Pancreas (tissue), 10 donors: ENCODE data around the gene C3orf52. TPM values are rescaled to one million over a fixed set of nuclear protein-coding genes. Genes with fewer than 3 reads are reported as not detected.

Source experiments
- ATAC-seq, 4 donors: fragments of 200-7000 bp; cut with Tn5 transposase; one replicate each; pipeline versions ENCODE4 v1.8.0 to v1.9.1; 2020; ENCODE audit warnings: mild to moderate bottlenecking in 4 of 4, moderate library complexity in 4 of 4
- DNase-seq, 6 donors: peaks; one replicate each; pipeline ENCODE4 v3.0.0-alpha.2; 2020
- FAIRE-seq: peaks from 2 replicates; lab custom pipeline; 2012; peaks lifted over from hg19 to GRCh38; lab: Jason Lieb, UNC
- H3K27ac ChIP-seq, 4 donors: fragments of 200-600 bp; sonication (generic); 1 replicate in 3 of 4; 2 replicates in 1 of 4; pipeline versions ENCODE4 v1.5.0 to v1.8.0; 2020
- H3K27me3 ChIP-seq, 4 donors: fragments of 200-600 bp; one replicate each; pipeline ENCODE4 v1.8.0; 2021
- H3K36me3 ChIP-seq, 3 donors: fragments of 200-600 bp; sonication (generic) in 1 of 3; one replicate each; pipeline versions ENCODE4 v1.5.0 to v1.8.0; 2020 to 2021
- H3K4me1 ChIP-seq, 3 donors: fragments of 200-600 bp; one replicate each; pipeline ENCODE4 v1.8.0; 2021
- H3K4me3 ChIP-seq, 4 donors: fragments of 200-600 bp; sonication (generic) in 2 of 4; one replicate each; pipeline versions ENCODE4 v1.5.0 to v1.8.0; 2020 to 2021
- H3K9me3 ChIP-seq, 4 donors: fragments of 200-600 bp; one replicate each; pipeline ENCODE4 v1.8.0; 2021
- WGBS, 2 donors: extraction: QIAGEN DNeasy Blood & Tissue Kit; methylation state at CpG; one replicate each; pipeline ENCODE4 v1.1.7; 2013; 5-methylcytosine and 5-hydroxymethylcytosine counted together
- intact Hi-C, 3 donors: fragments of 100-400 bp; cut with DNase I; formaldehyde crosslinking; loops; one replicate each; pipeline versions ENCODE4 v1.11.1 to v1.14.2; 2022
- polyA plus RNA-seq, 2 donors: library from polyadenylated mRNA; stranded (reverse); fragments of 200-250 nt; gene quantifications; one replicate each; pipeline ENCODE4 v1.2.3, GENCODE V29; 2013
- total RNA-seq, 6 donors: library from RNA; stranded (reverse); fragmentation: NEBNext Ultra II Directional in 4 of 6; extraction: Animal tissue kit (Norgen Biotek cat#: 25700) in 4 of 6; gene quantifications; one replicate each; pipeline versions ENCODE4 v1.2.1 to v1.2.4, GENCODE V29; 2021 to 2023
- TF ChIP-seq, protein P1 (sequence below), 4 donors: fragments of 200-600 bp; sonication (generic) in 3 of 4; IDR thresholded peaks; one replicate each; pipeline versions ENCODE4 v1.5.0 to v1.8.0; 2021; ENCODE audit warnings: antibody characterized with exemption in 4 of 4
- donor health status: healthy with polysubstance abuse.
- donor health status: DM: no; HTN: no; CAD: no; lungs with moderate emphysema.
- donor health status: DM: no; HTN: no; CAD: no.
- donor health status: control.
- donor health status: control.
- donor health status: Bipolar disorder and iron deficiency.
- donor health status: DM: yes; HTN: yes; CAD: no.
- donor health status: DM: no; HTN: no; CAD: no.
- donor health status: DM: no; HTN: no; CAD: no.
- donor health status: DM: yes; HTN: yes; CAD: no.

The C3orf52 gene
- total and polyA plus RNA-seq, 8 donors, result 9.7 to 51.7 (median 21.4) TPM

DNA sequence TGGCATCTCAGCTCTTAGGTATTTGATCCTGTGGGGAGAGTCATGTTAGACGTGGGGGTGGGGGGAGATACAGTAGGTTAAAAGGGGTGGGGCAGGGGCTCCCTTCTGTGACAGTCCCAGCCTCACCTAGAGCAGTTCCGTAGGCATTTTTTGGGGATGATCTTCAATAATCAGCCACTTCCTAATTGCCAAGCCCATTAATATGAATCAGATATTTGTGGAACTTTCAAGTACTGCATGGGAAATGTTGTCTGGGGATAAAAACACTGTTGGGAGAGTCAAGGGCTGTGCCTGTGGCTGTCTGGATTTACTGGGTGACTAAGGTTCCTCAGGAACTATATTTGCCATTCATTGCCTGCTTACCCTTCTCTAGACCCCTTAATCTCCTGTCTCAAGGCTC lies 9.5 kb downstream of the C3orf52 start:
- ATAC-seq (no peak), DNase-seq (no peak), FAIRE-seq (no peak)
- WGBS, 2 donors, result 34 to 49% methylated on average over 2 of the region's 2 CpGs
- intact Hi-C loops, result no loop called here
- Histone ChIP-seq H3K27me3 (no peaks in the 10 kb centered on the region), H3K36me3 (no peaks in the 10 kb centered on the region), H3K4me1 (peaks cover 3 to 45% (median 16%) of the 10 kb centered on the region in 3 donors), H3K27ac (no peak overlapping the region), H3K9me3 (no peaks in the 10 kb centered on the region), H3K4me3 (no peak overlapping the region)
- TF ChIP-seq, protein P1, sequence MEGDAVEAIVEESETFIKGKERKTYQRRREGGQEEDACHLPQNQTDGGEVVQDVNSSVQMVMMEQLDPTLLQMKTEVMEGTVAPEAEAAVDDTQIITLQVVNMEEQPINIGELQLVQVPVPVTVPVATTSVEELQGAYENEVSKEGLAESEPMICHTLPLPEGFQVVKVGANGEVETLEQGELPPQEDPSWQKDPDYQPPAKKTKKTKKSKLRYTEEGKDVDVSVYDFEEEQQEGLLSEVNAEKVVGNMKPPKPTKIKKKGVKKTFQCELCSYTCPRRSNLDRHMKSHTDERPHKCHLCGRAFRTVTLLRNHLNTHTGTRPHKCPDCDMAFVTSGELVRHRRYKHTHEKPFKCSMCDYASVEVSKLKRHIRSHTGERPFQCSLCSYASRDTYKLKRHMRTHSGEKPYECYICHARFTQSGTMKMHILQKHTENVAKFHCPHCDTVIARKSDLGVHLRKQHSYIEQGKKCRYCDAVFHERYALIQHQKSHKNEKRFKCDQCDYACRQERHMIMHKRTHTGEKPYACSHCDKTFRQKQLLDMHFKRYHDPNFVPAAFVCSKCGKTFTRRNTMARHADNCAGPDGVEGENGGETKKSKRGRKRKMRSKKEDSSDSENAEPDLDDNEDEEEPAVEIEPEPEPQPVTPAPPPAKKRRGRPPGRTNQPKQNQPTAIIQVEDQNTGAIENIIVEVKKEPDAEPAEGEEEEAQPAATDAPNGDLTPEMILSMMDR (IDR thresholded peaks at IDR 0.05), result no peak

DNA sequence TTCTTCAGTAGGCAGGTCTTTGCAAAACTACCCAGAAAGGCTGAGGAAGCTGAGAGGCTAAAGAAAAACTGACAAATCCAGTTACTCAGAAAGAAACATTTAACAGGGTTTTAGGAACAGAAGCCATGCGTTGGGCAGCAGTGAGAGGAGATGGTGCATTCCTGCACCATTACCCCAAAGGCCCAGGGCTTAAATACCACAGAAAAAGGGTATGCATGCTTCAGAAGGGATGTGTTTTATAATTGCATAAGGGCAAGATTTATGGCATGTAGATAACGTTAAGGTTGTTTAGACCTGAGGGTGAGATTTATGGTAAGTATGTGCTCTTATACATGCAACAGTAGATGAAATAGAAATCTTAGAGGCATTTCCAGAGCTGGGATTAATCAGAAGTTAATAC lies 10.0 kb downstream of the C3orf52 start:
- H3K4me1 ChIP-seq, result peaks cover 3 to 43% (median 16%) of the 10 kb centered on the region in 3 donors
- DNase-seq (no peak), FAIRE-seq (no peak), ATAC-seq (no peak)
- H3K4me3 ChIP-seq, result no peak overlapping the region
- no peaks in the 10 kb centered on the region for H3K9me3 ChIP-seq
- no peaks in the 10 kb centered on the region for H3K36me3 ChIP-seq
- H3K27ac ChIP-seq, result no peak overlapping the region
- TF ChIP-seq, protein P1 (IDR thresholded peaks at IDR 0.05), result no peak
- no peaks in the 10 kb centered on the region for H3K27me3 ChIP-seq
- intact Hi-C loops, result no loop called here
- 82% methylated on average over 2 of the region's 2 CpGs for WGBS, 2 donors

DNA sequence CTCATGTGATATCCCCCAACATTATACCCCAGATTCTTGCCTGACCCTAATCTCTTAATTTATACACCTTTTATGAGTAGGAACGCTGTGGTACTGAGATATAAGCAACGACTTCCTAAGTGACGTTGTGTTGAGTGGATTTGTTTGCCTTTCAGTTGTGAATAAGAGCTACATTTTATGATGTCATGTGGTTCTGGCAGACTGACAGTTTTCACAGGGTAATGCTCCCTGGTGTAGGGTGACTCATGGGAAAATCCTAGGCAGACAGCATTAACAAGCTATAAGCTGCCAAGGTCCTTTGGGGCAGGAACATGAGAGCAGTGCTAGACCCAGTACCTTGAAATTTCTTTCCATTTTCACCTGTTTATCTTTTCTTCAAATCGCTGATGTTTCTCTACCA lies 11.2 kb downstream of the C3orf52 start:
- peak overlapping the region in 2 of 4 donors; percentile 7 to 75 for H3K27ac ChIP-seq
- no peaks in the 10 kb centered on the region for H3K27me3 ChIP-seq
- DNase-seq, result peak in 4 of 6 donors; percentile 21 to 85 (median 84)
- 14 to 25% methylated on average over 4 of the region's 4 CpGs for WGBS, 2 donors
- intact Hi-C loops, result no loop called here
- ATAC-seq, result peak; percentile 87 to 94 (median 90)
- H3K4me1 ChIP-seq, result peaks cover 3 to 35% (median 16%) of the 10 kb centered on the region in 3 donors
- H3K9me3 ChIP-seq, result no peaks in the 10 kb centered on the region
- FAIRE-seq, result no peak
- TF ChIP-seq, protein P1 (IDR thresholded peaks at IDR 0.05), result no peak
- no peaks in the 10 kb centered on the region for H3K36me3 ChIP-seq
- H3K4me3 ChIP-seq, result no peak overlapping the region

DNA sequence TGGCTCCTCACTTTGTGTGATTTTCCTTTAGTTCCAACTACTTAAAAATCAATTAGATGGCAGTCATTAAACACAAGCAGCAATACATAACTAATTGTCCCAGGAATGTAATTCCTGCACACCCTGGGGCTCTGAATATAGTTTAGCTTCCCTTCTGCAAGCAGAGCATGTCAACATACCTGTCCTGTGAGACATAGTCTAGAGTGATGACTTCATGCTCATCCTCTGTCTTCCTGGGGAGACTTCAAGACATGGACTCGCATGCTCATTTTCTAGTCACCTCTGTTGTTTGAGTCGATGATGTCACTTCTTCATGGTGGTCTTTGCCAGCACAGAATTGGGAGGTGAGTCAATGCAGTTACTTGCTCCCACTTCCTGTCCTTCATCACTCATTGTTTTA lies 15.7 kb downstream of the C3orf52 start:
- no peaks in the 10 kb centered on the region for H3K9me3 ChIP-seq

DNA sequence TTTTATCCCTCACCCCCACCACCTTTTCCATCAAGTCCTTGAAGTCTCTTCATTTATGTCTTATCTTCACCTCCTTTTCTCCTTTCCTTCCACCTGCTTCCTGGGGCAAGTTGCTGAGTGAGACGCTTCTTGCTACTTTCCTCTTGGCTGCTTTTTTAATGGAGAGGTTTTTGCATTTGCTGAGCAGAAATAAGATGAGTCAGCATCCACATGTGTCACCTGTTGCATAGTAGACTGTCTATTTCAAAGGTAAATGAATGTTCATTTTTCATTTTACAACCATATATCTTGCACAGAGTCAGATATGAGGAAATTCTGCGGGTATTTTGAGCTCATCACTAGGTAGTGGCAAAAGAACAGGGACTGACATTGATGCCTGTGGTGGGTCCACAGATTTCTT lies 18.6 kb downstream of the C3orf52 start:
- H3K27me3 ChIP-seq, result no peaks in the 10 kb centered on the region
- peaks cover 0 to 8% (median 3%) of the 10 kb centered on the region in 3 donors for H3K4me1 ChIP-seq
- DNase-seq, result peak in 1 of 6 donors; percentile 0
- FAIRE-seq, result no peak
- TF ChIP-seq, protein P1 (IDR thresholded peaks at IDR 0.05), result no peak
- no peak overlapping the region for H3K4me3 ChIP-seq
- intact Hi-C loops, result no loop called here
- no peak for ATAC-seq
- WGBS, 2 donors, result 84 to 93% methylated on average over 2 of the region's 2 CpGs
- no peak overlapping the region for H3K27ac ChIP-seq
- H3K9me3 ChIP-seq, result no peaks in the 10 kb centered on the region
- peaks cover 0 to 14% (median 0%) of the 10 kb centered on the region in 3 donors for H3K36me3 ChIP-seq

More for the DNA sequence above, 15.7 kb downstream of the C3orf52 start:
- intact Hi-C loops, result no loop called here
- FAIRE-seq (no peak), ATAC-seq (no peak), DNase-seq (peak in 1 of 6 donors; percentile 0)
- Histone ChIP-seq H3K27me3 (no peaks in the 10 kb centered on the region), H3K27ac (no peak overlapping the region), H3K4me1 (peaks cover 3 to 15% (median 11%) of the 10 kb centered on the region in 3 donors), H3K36me3 (peaks cover 0 to 12% (median 0%) of the 10 kb centered on the region in 3 donors), H3K4me3 (no peak overlapping the region)
- 91 to 95% methylated on average over 2 of the region's 2 CpGs for WGBS, 2 donors
- TF ChIP-seq, protein P1 (IDR thresholded peaks at IDR 0.05), result no peak
